Caco-2 (cell line): Measurements from ENCODE around the gene TBX5. TPM values are rescaled to one million over a fixed set of nuclear protein-coding genes. Genes with fewer than 3 reads are reported as not detected.

Experiments
- BruUV-seq: library from RNA; stranded (reverse); fragments of 400-500 nt; replicated peaks from 2 replicates; lab custom pipeline; 2021; lab: Mats Ljungman, UMichigan
- CTCF ChIA-PET: fragments of 300-600 bp; sonication (Branson Sonifier 250); formaldehyde crosslinking; loops from one replicate; lab custom pipeline; 2022; ENCODE audit warnings: antibody characterized with exemption; lab: Charles Lee
- POLR2A ChIA-PET: fragments of 300-600 bp; sonication (Branson Sonifier 250); formaldehyde crosslinking; loops from one replicate; lab custom pipeline; 2022; ENCODE audit warnings: antibody characterized with exemption; lab: Charles Lee
- DNase-seq, 2 experiments: peaks; one replicate each; pipeline versions ENCODE4 v3.0.0 to v3.0.0-alpha.2; 2020 to 2022
- H3K27me3 ChIP-seq: replicated peaks from 2 replicates; pipeline ENCODE4 v1.6.0; 2011; ENCODE audit warnings: low read length; ENCODE audit not compliant: control insufficient read depth, insufficient read depth
- H3K36me3 ChIP-seq: 2 replicates; pipeline ENCODE4 v1.5.1; 2011; ENCODE audit warnings: low read length; ENCODE audit not compliant: control insufficient read depth, insufficient read depth
- H3K4me1 ChIP-seq: fragments of 250-450 bp; sonication (Bioruptor Pico); 2 replicates; pipeline ENCODE4 v1.5.1; 2020; ENCODE audit warnings: mild to moderate bottlenecking
- H3K4me3 ChIP-seq: 2 replicates; pipeline ENCODE4 v1.5.1; 2011; ENCODE audit warnings: low read depth, mild to moderate bottlenecking, control low read depth, low read length
- H3K9me3 ChIP-seq: fragments of 250-450 bp; sonication (Bioruptor Pico); 2 replicates; pipeline ENCODE4 v1.5.1; 2020; ENCODE audit warnings: mild to moderate bottlenecking, moderate library complexity
- H3K27ac Mint-ChIP-seq: one replicate; pipeline ENCODE4 v1.8.0; 2022; ENCODE audit warnings: mixed read lengths; ENCODE audit not compliant: unreplicated experiment
- H3K27me3 Mint-ChIP-seq: one replicate; pipeline ENCODE4 v1.8.0; 2022; ENCODE audit warnings: mixed read lengths; ENCODE audit not compliant: insufficient read depth, unreplicated experiment
- H3K36me3 Mint-ChIP-seq: one replicate; pipeline ENCODE4 v1.8.0; 2022; ENCODE audit warnings: mild to moderate bottlenecking, mixed read lengths; ENCODE audit not compliant: insufficient read depth, unreplicated experiment
- H3K4me1 Mint-ChIP-seq: one replicate; pipeline ENCODE4 v1.8.0; 2022; ENCODE audit warnings: low read depth, mixed read lengths; ENCODE audit not compliant: unreplicated experiment
- H3K4me3 Mint-ChIP-seq: one replicate; pipeline ENCODE4 v1.8.0; 2022; ENCODE audit warnings: mild to moderate bottlenecking, moderate library complexity, mixed read lengths; ENCODE audit not compliant: unreplicated experiment
- H3K9me3 Mint-ChIP-seq: one replicate; pipeline ENCODE4 v1.8.0; 2022; ENCODE audit warnings: mixed read lengths; ENCODE audit not compliant: unreplicated experiment
- CTCF ChIP-seq, 2 experiments: fragments of 200-600 bp in 1 of 2; IDR thresholded peaks; 1 replicate in 1 of 2; 2 replicates in 1 of 2; pipeline versions ENCODE4 v1.5.1 to v1.8.0; 2011 to 2022; ENCODE audit warnings: antibody characterized with exemption in 1 of 2, control low read depth in 1 of 2, inconsistent platforms in 1 of 2, low read depth in 1 of 2, low read length in 1 of 2, mild to moderate bottlenecking in 1 of 2, moderate library complexity in 1 of 2; ENCODE audit not compliant: insufficient read depth in 1 of 2, severe bottlenecking in 1 of 2, unreplicated experiment in 1 of 2
- intact Hi-C: fragments of 100-400 bp; cut with micrococcal nuclease; formaldehyde crosslinking; loops from one replicate; pipeline ENCODE4 v1.10.0; 2022; ENCODE audit not compliant: unreplicated experiment
- total RNA-seq: library from RNA; stranded (reverse); gene quantifications from 2 replicates; pipeline ENCODE4 v1.2.3, GENCODE V29; 2022

The TBX5 gene
- total RNA-seq, 1 experiment from 2014 or later, result not detected

GRCh38 chr12:114311974-114312373, 94.0 kb downstream of the TBX5 start:
- Mint-ChIP-seq H3K4me3 (no peak overlapping the region), H3K9me3 (no peaks in the 10 kb centered on the region), H3K27me3 (peaks cover 12% of the 10 kb centered on the region), H3K36me3 (no peaks in the 10 kb centered on the region), H3K4me1 (no peaks in the 10 kb centered on the region), H3K27ac (no peak overlapping the region)
- no peaks in the 10 kb centered on the region for H3K27me3 ChIP-seq
- H3K9me3 ChIP-seq, result no peaks in the 10 kb centered on the region
- no peak for DNase-seq
- no peak for TF ChIP-seq CTCF (IDR thresholded peaks at IDR 0.05; ENCODE audit: insufficient read depth in 1 of 2, low read depth in 1 of 2, low read length in 1 of 2, severe bottlenecking in 1 of 2, unreplicated experiment in 1 of 2)
- POLR2A ChIA-PET, result no interaction called here
- no peak overlapping the region for H3K4me3 ChIP-seq
- H3K4me1 ChIP-seq, result no peaks in the 10 kb centered on the region
- no TSS peak for BruUV-seq
- intact Hi-C loops, result no loop called here
- no peaks in the 10 kb centered on the region for H3K36me3 ChIP-seq
- CTCF ChIA-PET, result interaction anchor here (0.6 kb wide), 1 partner anchor 172 kb away, joined by 4 read pairs; no protein-coding TSS in a partner anchor

DNA sequence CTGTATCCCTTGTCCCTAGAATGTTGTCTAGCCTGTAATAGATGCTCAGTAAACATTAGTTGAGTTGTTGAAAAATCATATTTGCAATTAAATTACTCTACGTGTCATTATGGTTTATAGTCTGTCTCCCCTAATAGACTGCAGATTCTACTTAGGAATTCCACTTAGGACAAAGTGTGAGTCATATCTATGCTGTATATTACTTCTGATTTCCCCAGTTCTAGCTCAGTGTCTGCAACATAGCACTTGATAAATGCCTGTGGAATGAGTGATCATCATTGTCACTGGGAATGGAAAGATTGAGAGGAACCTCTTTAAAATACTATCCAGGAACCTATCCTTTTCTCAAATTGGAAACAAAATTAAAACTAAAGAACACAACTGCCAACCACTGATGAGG, 99.3 kb downstream of the TBX5 start:
- Mint-ChIP-seq H3K9me3 (no peaks in the 10 kb centered on the region), H3K4me1 (no peaks in the 10 kb centered on the region), H3K27ac (no peak overlapping the region), H3K36me3 (no peaks in the 10 kb centered on the region), H3K4me3 (no peak overlapping the region), H3K27me3 (peaks cover 16% of the 10 kb centered on the region)
- intact Hi-C loops, result no loop called here
- Histone ChIP-seq H3K27me3 (no peaks in the 10 kb centered on the region), H3K36me3 (no peaks in the 10 kb centered on the region), H3K4me3 (no peak overlapping the region), H3K4me1 (no peaks in the 10 kb centered on the region), H3K9me3 (no peaks in the 10 kb centered on the region)
- BruUV-seq, result no TSS peak
- no peak for DNase-seq
- no peak for TF ChIP-seq CTCF (IDR thresholded peaks at IDR 0.05; ENCODE audit: insufficient read depth in 1 of 2, low read depth in 1 of 2, low read length in 1 of 2, severe bottlenecking in 1 of 2, unreplicated experiment in 1 of 2)
- CTCF ChIA-PET, result no interaction called here
- POLR2A ChIA-PET, result no interaction called here

- Histone ChIP-seq H3K27me3 (no peaks in the 10 kb centered on the region), H3K36me3 (no peaks in the 10 kb centered on the region), H3K4me1 (no peaks in the 10 kb centered on the region), H3K9me3 (no peaks in the 10 kb centered on the region), H3K4me3 (no peak overlapping the region)
- no peak for TF ChIP-seq CTCF (IDR thresholded peaks at IDR 0.05; ENCODE audit: insufficient read depth in 1 of 2, low read depth in 1 of 2, low read length in 1 of 2, severe bottlenecking in 1 of 2, unreplicated experiment in 1 of 2)
- H3K4me3 Mint-ChIP-seq, result no peak overlapping the region
- no peaks in the 10 kb centered on the region for H3K4me1 Mint-ChIP-seq
- POLR2A ChIA-PET, result no interaction called here
- no peaks in the 10 kb centered on the region for H3K36me3 Mint-ChIP-seq
- H3K27me3 Mint-ChIP-seq, result peaks cover 23% of the 10 kb centered on the region
- DNase-seq, result no peak
- intact Hi-C loops, result no loop called here
- no peaks in the 10 kb centered on the region for H3K9me3 Mint-ChIP-seq
- no TSS peak for BruUV-seq
- CTCF ChIA-PET, result no interaction called here
- H3K27ac Mint-ChIP-seq, result no peak overlapping the region
Measured at GRCh38 chr12:114305446-114305845, 100.5 kb downstream of the TBX5 start.
